ENCODE measurements around the gene TMEM167B. TPM values are rescaled to one million over a fixed set of nuclear protein-coding genes. Genes with fewer than 3 reads are reported as not detected.

TMEM167B gene
- total RNA-seq, 1 experiment from 2014 or later, result 21.4 TPM

Other genes with a start within 250 kb of the TMEM167B start
- 0.15 TPM for gene AKNAD1, start 233.7 kb upstream of the TMEM167B start, total RNA-seq (2021; ENCODE audit: unreplicated experiment)
- gene GPSM2, start 213.8 kb upstream of the TMEM167B start, total RNA-seq (2021; ENCODE audit: unreplicated experiment), result 58.1 TPM
- gene CLCC1, start 127.3 kb upstream of the TMEM167B start, total RNA-seq (2021; ENCODE audit: unreplicated experiment), result 14.3 TPM
- 9.3 TPM for gene WDR47, start 48.7 kb upstream of the TMEM167B start, total RNA-seq (2021; ENCODE audit: unreplicated experiment)
- 27.3 TPM for gene TAF13, start 14.8 kb upstream of the TMEM167B start, total RNA-seq (2021; ENCODE audit: unreplicated experiment)
- gene ELAPOR1, start 23.4 kb downstream of the TMEM167B start, total RNA-seq (2021; ENCODE audit: unreplicated experiment), result 0.57 TPM
- 206 TPM for gene SARS1, start 123.2 kb downstream of the TMEM167B start, total RNA-seq (2021; ENCODE audit: unreplicated experiment)
- 17.1 TPM for gene CELSR2, start 158.8 kb downstream of the TMEM167B start, total RNA-seq (2021; ENCODE audit: unreplicated experiment)
- gene PSRC1, start 192.4 kb downstream of the TMEM167B start, total RNA-seq (2021; ENCODE audit: unreplicated experiment), result 44.8 TPM
- 1.0 TPM for gene MYBPHL, start 216.2 kb downstream of the TMEM167B start, total RNA-seq (2021; ENCODE audit: unreplicated experiment)